LNCaP clone FGC (cell line): ENCODE measurements around the gene CHP2.

Experiments used
- DNase-seq: peaks from one replicate; pipeline ENCODE4 v3.0.0-alpha.2; 2011; ENCODE audit warnings: low read depth
- H3K4me3 ChIP-seq: 2 replicates; pipeline ENCODE4 v1.5.1; 2011; ENCODE audit warnings: mild to moderate bottlenecking, low read depth, low read length, control low read depth
- TF ChIP-seq, protein P1 (sequence below): IDR thresholded peaks from 2 replicates; pipeline ENCODE4 v1.5.1; 2012; ENCODE audit warnings: mild to moderate bottlenecking; ENCODE audit not compliant: control insufficient read depth, insufficient read depth; ENCODE audit errors: extremely low read depth

CHP2 gene

DNA sequence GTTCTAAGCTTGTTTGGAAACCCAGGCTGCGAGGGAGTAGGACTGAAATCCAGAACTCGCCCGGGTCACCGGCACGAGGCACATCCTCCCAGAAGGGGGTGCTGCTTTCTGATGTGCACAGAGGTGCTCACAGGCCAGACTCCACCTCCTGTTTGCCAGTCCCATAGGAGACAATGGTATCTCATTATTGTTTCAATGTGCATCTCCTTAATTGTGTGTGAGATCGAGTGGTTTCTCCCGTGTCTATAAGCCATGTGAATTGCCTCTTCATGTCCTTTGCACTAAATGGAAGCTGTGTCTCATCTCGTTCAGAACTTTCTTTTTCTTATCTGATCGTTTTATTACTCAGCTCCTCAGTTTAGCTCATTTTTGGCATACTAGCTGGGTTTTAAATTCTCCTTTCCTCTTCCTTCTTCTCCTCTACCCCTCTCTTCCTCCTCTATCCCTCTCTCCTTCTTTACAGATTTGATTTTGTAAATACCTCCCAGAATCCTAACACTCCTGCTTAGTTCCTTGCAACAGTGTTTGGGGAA, 48.8 kb downstream of the CHP2 start:
- TF ChIP-seq, protein P1, sequence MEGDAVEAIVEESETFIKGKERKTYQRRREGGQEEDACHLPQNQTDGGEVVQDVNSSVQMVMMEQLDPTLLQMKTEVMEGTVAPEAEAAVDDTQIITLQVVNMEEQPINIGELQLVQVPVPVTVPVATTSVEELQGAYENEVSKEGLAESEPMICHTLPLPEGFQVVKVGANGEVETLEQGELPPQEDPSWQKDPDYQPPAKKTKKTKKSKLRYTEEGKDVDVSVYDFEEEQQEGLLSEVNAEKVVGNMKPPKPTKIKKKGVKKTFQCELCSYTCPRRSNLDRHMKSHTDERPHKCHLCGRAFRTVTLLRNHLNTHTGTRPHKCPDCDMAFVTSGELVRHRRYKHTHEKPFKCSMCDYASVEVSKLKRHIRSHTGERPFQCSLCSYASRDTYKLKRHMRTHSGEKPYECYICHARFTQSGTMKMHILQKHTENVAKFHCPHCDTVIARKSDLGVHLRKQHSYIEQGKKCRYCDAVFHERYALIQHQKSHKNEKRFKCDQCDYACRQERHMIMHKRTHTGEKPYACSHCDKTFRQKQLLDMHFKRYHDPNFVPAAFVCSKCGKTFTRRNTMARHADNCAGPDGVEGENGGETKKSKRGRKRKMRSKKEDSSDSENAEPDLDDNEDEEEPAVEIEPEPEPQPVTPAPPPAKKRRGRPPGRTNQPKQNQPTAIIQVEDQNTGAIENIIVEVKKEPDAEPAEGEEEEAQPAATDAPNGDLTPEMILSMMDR, result peak; percentile 61
- H3K4me3 ChIP-seq, result no peak overlapping the region
- DNase-seq, result no peak

DNA sequence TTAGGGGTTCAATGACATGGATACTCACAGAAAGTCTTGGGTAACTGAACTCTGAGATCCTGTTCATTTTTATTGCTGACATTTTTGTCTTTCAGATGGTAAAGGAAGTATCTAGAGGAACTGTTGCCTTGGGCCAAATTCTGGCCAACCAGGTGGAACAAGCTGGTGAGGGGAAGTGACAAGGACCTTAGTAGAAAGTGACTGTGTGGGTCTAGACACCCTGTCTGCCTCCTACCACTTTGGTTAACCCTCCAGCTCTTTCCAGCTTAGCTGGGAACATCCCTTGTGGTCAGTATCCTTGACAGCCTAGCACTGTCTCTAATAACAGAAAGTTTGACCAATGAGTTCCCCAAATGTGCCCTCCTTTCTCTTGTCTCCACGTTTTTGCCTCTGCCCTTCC, 52.2 kb downstream of the CHP2 start:
- DNase-seq, result no peak
- TF ChIP-seq, protein P1, result no peak
- no peak overlapping the region for H3K4me3 ChIP-seq
